NOMO-1 treated with DMSO at 0.1 percent for 48 hours (cell line): ENCODE measurements around the gene HSPA1L.
A peak's percentile ranks its signal among the peaks of the same experiment; 100 is the strongest.
"Not testable (repeated sequence)": the region's sequence is repeated elsewhere in the genome, so short reads cannot be mapped to it uniquely, and the experiment has no call there.

Source experiments
- DNase-seq: peaks from one replicate; lab custom pipeline; 2025; ENCODE audit not compliant: unreplicated experiment; lab: John Stamatoyannopoulos, UW

HSPA1L gene

GRCh38 chr6:31817133-31817928 lies 2.2 kb upstream of the HSPA1L start:
- peak; percentile 63 for DNase-seq

- DNase-seq, result peak; percentile 82
Observed at GRCh38 chr6:31814677-31815024, 432 bp downstream of the HSPA1L start.

- DNase-seq, result no peak
Observed at GRCh38 chr6:31813465-31813849, 1.6 kb downstream of the HSPA1L start.

- no peak for DNase-seq
Observed at GRCh38 chr6:31811645-31812044, 3.4 kb downstream of the HSPA1L start.

GRCh38 chr6:31808599-31808998 lies 6.5 kb downstream of the HSPA1L start:
- not testable (repeated sequence) for DNase-seq

GRCh38 chr6:31806470-31807272 lies 8.4 kb downstream of the HSPA1L start, which contains the start of gene LSM2:
Gene LSM2 (minus strand): TSS chr6:31806966. CDS start chr6:31806757, 209 bp downstream.
- DNase-seq, result peak; percentile 92

- no peak for DNase-seq
Observed at GRCh38 chr6:31805939-31806469, 9.1 kb downstream of the HSPA1L start.

- DNase-seq, result not testable (repeated sequence)
Observed at GRCh38 chr6:31801031-31801927, 13.8 kb downstream of the HSPA1L start.

- DNase-seq, result no peak
Observed at GRCh38 chr6:31799781-31800180, 15.3 kb downstream of the HSPA1L start.

GRCh38 chr6:31797588-31797987 lies 17.5 kb downstream of the HSPA1L start:
- no peak for DNase-seq

GRCh38 chr6:31796993-31797385 lies 18.1 kb downstream of the HSPA1L start:
- DNase-seq, result no peak

GRCh38 chr6:31795616-31796298 lies 19.3 kb downstream of the HSPA1L start, which contains the start of gene VARS1:
Gene VARS1 (minus strand): TSS chr6:31795752. CDS start chr6:31795217, 535 bp downstream.
- DNase-seq, result peak; percentile 95

GRCh38 chr6:31794866-31795615 lies 20.0 kb downstream of the HSPA1L start:
- peak; percentile 54 for DNase-seq

GRCh38 chr6:31794294-31794865 lies 20.7 kb downstream of the HSPA1L start:
- peak; percentile 49 for DNase-seq

GRCh38 chr6:31793927-31794245 lies 21.2 kb downstream of the HSPA1L start:
- DNase-seq, result not testable (repeated sequence)

GRCh38 chr6:31792761-31793171 lies 22.3 kb downstream of the HSPA1L start:
- no peak for DNase-seq

GRCh38 chr6:31792090-31792374 lies 23.1 kb downstream of the HSPA1L start:
- no peak for DNase-seq

- peak; percentile 40 for DNase-seq
Observed at GRCh38 chr6:31791324-31792089, 23.6 kb downstream of the HSPA1L start.

- DNase-seq, result no peak
Observed at GRCh38 chr6:31785475-31785874, 29.6 kb downstream of the HSPA1L start.
